Colonic mucosa (tissue), 4 donors: Measurements from ENCODE around the gene OR1J2. TPM values are rescaled to one million over a fixed set of nuclear protein-coding genes. Genes with fewer than 3 reads are reported as not detected.

Source experiments
- DNase-seq: peaks from one replicate; pipeline ENCODE4 v3.0.0-alpha.2; 2020
- H3K27ac ChIP-seq: fragments of 200-600 bp; one replicate; pipeline ENCODE4 v1.8.0; 2021
- H3K27me3 ChIP-seq: fragments of 200-600 bp; one replicate; pipeline ENCODE4 v1.8.0; 2021
- H3K36me3 ChIP-seq: fragments of 200-600 bp; one replicate; pipeline ENCODE4 v1.8.0; 2021
- H3K4me1 ChIP-seq: fragments of 200-600 bp; one replicate; pipeline ENCODE4 v1.8.0; 2021; ENCODE audit warnings: mild to moderate bottlenecking
- H3K4me3 ChIP-seq: fragments of 200-600 bp; one replicate; pipeline ENCODE4 v1.8.0; 2021
- H3K9ac ChIP-seq, 2 donors: one replicate each; pipeline ENCODE4 v1.7.0; 2013; ENCODE audit warnings: control low read depth in 2 of 2, low read depth in 2 of 2, low read length in 2 of 2
- H3K9me3 ChIP-seq: fragments of 200-600 bp; one replicate; pipeline ENCODE4 v1.8.0; 2021
- CTCF ChIP-seq: fragments of 200-600 bp; IDR thresholded peaks from one replicate; pipeline ENCODE4 v1.8.0; 2022; ENCODE audit warnings: antibody characterized with exemption, mild to moderate bottlenecking
- intact Hi-C: fragments of 100-400 bp; cut with DNase I; formaldehyde crosslinking; loops from one replicate; pipeline ENCODE4 v1.14.1; 2022
- total RNA-seq, 2 donors: library from RNA; stranded (reverse); fragmentation: NEBNext Ultra II Directional in 1 of 2; extraction: Animal tissue kit (Norgen Biotek cat#: 25700) in 1 of 2; gene quantifications; one replicate each; pipeline ENCODE4 v1.2.1, GENCODE V29; 2021
- donor health status: healthy.
- donor health status: DM: no; HTN: no; CAD: no.
- donor health status: DM: no; HTN: no; CAD: no.

The OR1J2 gene
- total RNA-seq, 2 donors from 2014 or later = not detected

- Histone ChIP-seq H3K36me3 (no peaks in the 10 kb centered on the region), H3K9me3 (no peaks in the 10 kb centered on the region), H3K27me3 (no peaks in the 10 kb centered on the region), H3K27ac (no peak within 1 kb of the TSS), H3K4me1 (no peaks in the 10 kb centered on the region), H3K9ac (no peak within 1 kb of the TSS), H3K4me3 (no peak within 1 kb of the TSS)
- intact Hi-C loops = no loop called here
- DNase-seq = no peak
- no peak for TF ChIP-seq CTCF
Observed at GRCh38 chr9:122552812-122553211, 42.2 kb downstream of the OR1J2 start, which contains the start of gene OR1N2. Gene OR1N2 (plus strand): TSS chr9:122553112. CDS start chr9:122553212, 100 bp downstream.

Other genes starting within 250 kb of the OR1J2 start
- gene RBM18, start 246.0 kb upstream of the OR1J2 start, total RNA-seq = 10 to 100 TPM; 21.5 TPM
- gene MRRF, start 245.9 kb upstream of the OR1J2 start, total RNA-seq = 10 to 100 TPM; 53.3 to 70.8 TPM
- gene PTGS1, start 139.8 kb upstream of the OR1J2 start, total RNA-seq = 10 to 100 TPM in 1 of 2 donors, 1 to 10 TPM in 1; 6.2 to 26.7 TPM
- gene OR1J1, start 32.9 kb upstream of the OR1J2 start, total RNA-seq = not detected
- gene OR1J4, start 8.3 kb downstream of the OR1J2 start, total RNA-seq = not detected
- gene OR1N1, start 16.5 kb downstream of the OR1J2 start, total RNA-seq = not detected
- not detected for gene OR1N2, start 42.3 kb downstream of the OR1J2 start, total RNA-seq
- not detected for gene OR1L8, start 72.6 kb downstream of the OR1J2 start, total RNA-seq
- not detected for gene OR1Q1, start 103.9 kb downstream of the OR1J2 start, total RNA-seq
- not detected for gene OR1B1, start 146.8 kb downstream of the OR1J2 start, total RNA-seq
- gene OR1L1, start 150.9 kb downstream of the OR1J2 start, total RNA-seq = not detected
- not detected for gene OR1L3, start 164.3 kb downstream of the OR1J2 start, total RNA-seq
- not detected for gene OR1L4, start 213.2 kb downstream of the OR1J2 start, total RNA-seq
- not detected for gene OR1L6, start 231.5 kb downstream of the OR1J2 start, total RNA-seq